HEK293T (cell line): ENCODE data around the gene PM20D1.

Experiments
- ARNT ChIP-seq: fragments of 450-650 bp; IDR thresholded peaks from 2 replicates; pipeline ENCODE4 v1.6.1; 2017; ENCODE audit warnings: mild to moderate bottlenecking
- BHLHE40 ChIP-seq: fragments of 450-650 bp; IDR thresholded peaks from 2 replicates; pipeline ENCODE4 v1.6.1; 2016; ENCODE audit warnings: mild to moderate bottlenecking, moderate library complexity, borderline replicate concordance
- ELF4 ChIP-seq: fragments of 450-650 bp; IDR thresholded peaks from 2 replicates; pipeline ENCODE4 v1.6.1; 2017; ENCODE audit warnings: antibody characterized with exemption
- FOXA1 ChIP-seq: fragments of 450-650 bp; IDR thresholded peaks from 2 replicates; pipeline ENCODE4 v1.6.1; 2016; ENCODE audit warnings: mild to moderate bottlenecking
- FOXK2 ChIP-seq: fragments of 450-650 bp; IDR thresholded peaks from 2 replicates; pipeline ENCODE4 v1.6.1; 2016; ENCODE audit warnings: mild to moderate bottlenecking
- FOXM1 ChIP-seq: fragments of 450-650 bp; IDR thresholded peaks from 2 replicates; pipeline ENCODE4 v1.6.1; 2017; ENCODE audit warnings: mild to moderate bottlenecking, borderline replicate concordance
- HDGF ChIP-seq: fragments of 450-650 bp; IDR thresholded peaks from 2 replicates; pipeline ENCODE4 v1.6.1; 2017; ENCODE audit warnings: antibody characterized with exemption, borderline replicate concordance
- NFRKB ChIP-seq: fragments of 450-650 bp; IDR thresholded peaks from 2 replicates; pipeline ENCODE4 v1.6.1; 2016; ENCODE audit warnings: mild to moderate bottlenecking, moderate library complexity
- SP1 ChIP-seq: fragments of 450-650 bp; IDR thresholded peaks from 2 replicates; pipeline ENCODE4 v1.6.1; 2017
- SUZ12 ChIP-seq: fragments of 450-650 bp; IDR thresholded peaks from 2 replicates; pipeline ENCODE4 v1.6.1; 2016; ENCODE audit warnings: mild to moderate bottlenecking
- TARDBP ChIP-seq: fragments of 450-650 bp; IDR thresholded peaks from 2 replicates; pipeline ENCODE4 v1.6.1; 2016
- ZNF384 ChIP-seq: fragments of 450-650 bp; IDR thresholded peaks from 2 replicates; pipeline ENCODE4 v1.6.1; 2016

- no peak for TF ChIP-seq FOXM1
- no peak for TF ChIP-seq FOXK2
- TF ChIP-seq FOXA1: no peak
- TF ChIP-seq ARNT: no peak
- TF ChIP-seq BHLHE40: no peak
- no peak for TF ChIP-seq SP1
- no peak for TF ChIP-seq ELF4
- TF ChIP-seq SUZ12: no peak
- TF ChIP-seq TARDBP: no peak
- no peak for TF ChIP-seq NFRKB
- no peak for TF ChIP-seq ZNF384
- no peak for TF ChIP-seq HDGF
These were observed 66.0 kb downstream of the PM20D1 start for GRCh38 chr1:205783904-205784303.
